PC-3 (cell line): Measurements from ENCODE around the gene GIMAP8.

Experiments used
- CTCF ChIP-seq: fragments of 300-600 bp; sonication (generic); conservative IDR thresholded peaks from 2 replicates; pipeline ENCODE4 v1.5.1; 2017; ENCODE audit warnings: antibody characterized with exemption, low read depth, mild to moderate bottlenecking, low read length
- EZH2phosphoT487 ChIP-seq: fragments of 300-600 bp; sonication (generic); IDR thresholded peaks from 2 replicates; pipeline ENCODE4 v1.6.1; 2018; ENCODE audit warnings: mild to moderate bottlenecking, antibody characterized with exemption, low read length, borderline replicate concordance

GRCh38 chr7:150435047-150435389, 15.4 kb upstream of the GIMAP8 start:
- no peak for TF ChIP-seq CTCF
- no peak for TF ChIP-seq EZH2phosphoT487
